WTC11 (cell line): ENCODE measurements around the gene SGO2. TPM values are rescaled to one million over a fixed set of nuclear protein-coding genes. Genes with fewer than 3 reads are reported as not detected.

Experiments
- ATAC-seq: fragments of 200-7000 bp; cut with Tn5 transposase; 2 replicates; pipeline ENCODE4 v1.10.0; 2021; ENCODE audit warnings: mild to moderate bottlenecking, moderate library complexity
- CTCF ChIA-PET: fragments of 300-600 bp; sonication (Branson Sonifier 250); formaldehyde crosslinking; loops from one replicate; lab custom pipeline; 2021; ENCODE audit warnings: antibody characterized with exemption; lab: Charles Lee
- POLR2A ChIA-PET: fragments of 350-600 bp; sonication (Branson Sonifier 250); formaldehyde crosslinking; loops from one replicate; lab custom pipeline; 2021; ENCODE audit warnings: antibody characterized with exemption; lab: Charles Lee
- DNase-seq: peaks from one replicate; pipeline ENCODE4 v3.0.0; 2021; ENCODE audit warnings: low spot score
- H3K27ac Mint-ChIP-seq: 2 replicates; pipeline ENCODE4 v1.8.0; 2021; ENCODE audit warnings: mixed read lengths
- H3K27me3 Mint-ChIP-seq: 2 replicates; pipeline ENCODE4 v1.8.0; 2021; ENCODE audit warnings: low read depth, mild to moderate bottlenecking, moderate library complexity, mixed read lengths
- H3K36me3 Mint-ChIP-seq: 2 replicates; pipeline ENCODE4 v1.8.0; 2021; ENCODE audit warnings: mixed read lengths
- H3K4me1 Mint-ChIP-seq: 2 replicates; pipeline ENCODE4 v1.8.0; 2022; ENCODE audit warnings: mixed read lengths
- H3K4me3 Mint-ChIP-seq: 2 replicates; pipeline ENCODE4 v1.8.0; 2021; ENCODE audit warnings: mild to moderate bottlenecking, moderate library complexity, mixed read lengths
- H3K9me3 Mint-ChIP-seq: 2 replicates; pipeline ENCODE4 v1.8.0; 2021; ENCODE audit warnings: mixed read lengths
- ATF1 ChIP-seq: sonication (generic); formaldehyde crosslinking; IDR thresholded peaks from 2 replicates; pipeline ENCODE4 v1.8.1; 2023; ENCODE audit warnings: mild to moderate bottlenecking, moderate library complexity, missing genetic modification reagents
- CBFB ChIP-seq: sonication (generic); formaldehyde crosslinking; IDR thresholded peaks from 2 replicates; pipeline ENCODE4 v1.8.1; 2022; ENCODE audit warnings: mild to moderate bottlenecking, low read depth, missing genetic modification reagents
- FOXK1 ChIP-seq: sonication (generic); formaldehyde crosslinking; IDR thresholded peaks from 2 replicates; pipeline ENCODE4 v1.8.0; 2022; ENCODE audit warnings: mild to moderate bottlenecking, moderate library complexity, missing genetic modification reagents
- GABPB1 ChIP-seq: sonication (generic); formaldehyde crosslinking; IDR thresholded peaks from 2 replicates; pipeline ENCODE4 v1.8.1; 2023; ENCODE audit warnings: mild to moderate bottlenecking, missing genetic modification reagents
- HMGA2 ChIP-seq: fragments of 250-450 bp; sonication (Bioruptor Pico); IDR thresholded peaks from 2 replicates; pipeline ENCODE4 v1.4.0; 2021; ENCODE audit warnings: mild to moderate bottlenecking, moderate library complexity
- IRF2 ChIP-seq: sonication (generic); formaldehyde crosslinking; IDR thresholded peaks from 2 replicates; pipeline ENCODE4 v1.8.0; 2022; ENCODE audit warnings: low read depth, missing genetic modification reagents, borderline replicate concordance
- JAZF1 ChIP-seq: fragments of 250-450 bp; sonication (Bioruptor Pico); IDR thresholded peaks from 2 replicates; pipeline ENCODE4 v1.9.0; 2021; ENCODE audit warnings: moderate library complexity, mild to moderate bottlenecking, inconsistent platforms
- KAT7 ChIP-seq: sonication (generic); formaldehyde crosslinking; IDR thresholded peaks from 2 replicates; pipeline ENCODE4 v1.8.1; 2023; ENCODE audit warnings: missing genetic modification reagents, mild to moderate bottlenecking, borderline replicate concordance
- NFYB ChIP-seq: sonication (generic); formaldehyde crosslinking; conservative IDR thresholded peaks from 2 replicates; pipeline ENCODE4 v1.8.0; 2022; ENCODE audit warnings: low read depth, missing genetic modification reagents
- RORB ChIP-seq: fragments of 250-450 bp; sonication (Bioruptor Pico); IDR thresholded peaks from 2 replicates; pipeline ENCODE4 v1.9.0; 2021; ENCODE audit warnings: mild to moderate bottlenecking
- TEAD4 ChIP-seq: sonication (generic); formaldehyde crosslinking; IDR thresholded peaks from 2 replicates; pipeline ENCODE4 v1.8.0; 2022; ENCODE audit warnings: mild to moderate bottlenecking, missing genetic modification reagents
- ZNF263 ChIP-seq: sonication (generic); formaldehyde crosslinking; IDR thresholded peaks from 2 replicates; pipeline ENCODE4 v1.8.1; 2022; ENCODE audit warnings: low read depth, mild to moderate bottlenecking, moderate library complexity, missing genetic modification reagents
- ZNF317 ChIP-seq: sonication (generic); formaldehyde crosslinking; IDR thresholded peaks from 2 replicates; pipeline ENCODE4 v1.8.1; 2023; ENCODE audit warnings: low read depth, mild to moderate bottlenecking, moderate library complexity, missing genetic modification reagents, borderline replicate concordance
- ZNF671 ChIP-seq: fragments of 250-450 bp; sonication (Bioruptor Pico); IDR thresholded peaks from 2 replicates; pipeline ENCODE4 v1.8.0; 2021; ENCODE audit warnings: mild to moderate bottlenecking
- total RNA-seq: library from RNA; stranded (reverse); gene quantifications from 3 replicates; pipeline ENCODE4 v1.2.3, GENCODE V29; 2021
- TF ChIP-seq, protein P1 (sequence below): sonication (generic); formaldehyde crosslinking; conservative IDR thresholded peaks from 2 replicates; pipeline ENCODE4 v1.8.1; 2022; ENCODE audit warnings: mild to moderate bottlenecking, missing genetic modification reagents
- TF ChIP-seq, protein P2 (sequence below): sonication (generic); formaldehyde crosslinking; IDR thresholded peaks from 2 replicates; pipeline ENCODE4 v1.8.0; 2022; ENCODE audit warnings: missing genetic modification reagents
- TF ChIP-seq, protein P3 (sequence below): fragments of 200-600 bp; IDR thresholded peaks from 2 replicates; pipeline ENCODE4 v1.8.0; 2022; ENCODE audit warnings: antibody characterized with exemption
- TF ChIP-seq, protein P4 (sequence below): fragments of 250-450 bp; sonication (Bioruptor Pico); IDR thresholded peaks from 2 replicates; pipeline ENCODE4 v1.8.0; 2021; ENCODE audit warnings: mild to moderate bottlenecking
- TF ChIP-seq, protein P5 (sequence below): sonication (generic); formaldehyde crosslinking; IDR thresholded peaks from 2 replicates; pipeline ENCODE4 v1.8.1; 2022; ENCODE audit warnings: missing genetic modification reagents, borderline replicate concordance

Gene SGO2
- total RNA-seq, 1 experiment from 2014 or later: 34.1 TPM

DNA sequence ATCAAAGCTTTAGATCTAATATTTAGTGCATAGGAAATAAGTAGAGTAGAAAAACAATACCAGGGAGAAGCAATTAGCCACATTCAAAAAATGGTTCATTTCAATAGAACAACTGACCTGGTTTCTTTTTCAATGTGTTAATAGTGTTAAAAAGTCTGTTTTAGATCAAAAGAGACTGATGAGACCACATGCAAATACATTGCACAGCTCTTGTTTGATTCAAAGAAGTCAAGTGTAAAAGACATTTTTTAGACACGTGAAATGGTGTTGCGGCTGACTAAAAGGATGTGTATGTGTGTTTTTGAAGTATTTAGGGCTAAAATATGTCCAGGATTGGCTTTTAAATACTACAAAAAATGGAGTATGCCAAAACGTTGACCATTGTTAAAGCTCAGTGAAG lies 58.6 kb downstream of the SGO2 start:
- no peak for ATAC-seq
- no peak for TF ChIP-seq NFYB (CRISPR knock-in tag)
- no peak for TF ChIP-seq KAT7 (CRISPR knock-in tag)
- no peak for TF ChIP-seq ZNF263 (CRISPR knock-in tag)
- TF ChIP-seq IRF2 (CRISPR knock-in tag): no peak
- TF ChIP-seq, protein P1, sequence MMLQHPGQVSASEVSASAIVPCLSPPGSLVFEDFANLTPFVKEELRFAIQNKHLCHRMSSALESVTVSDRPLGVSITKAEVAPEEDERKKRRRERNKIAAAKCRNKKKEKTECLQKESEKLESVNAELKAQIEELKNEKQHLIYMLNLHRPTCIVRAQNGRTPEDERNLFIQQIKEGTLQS: no peak
- TF ChIP-seq ZNF671 (CRISPR knock-in tag): no peak
- TF ChIP-seq GABPB1 (CRISPR knock-in tag): no peak
- TF ChIP-seq, protein P2, sequence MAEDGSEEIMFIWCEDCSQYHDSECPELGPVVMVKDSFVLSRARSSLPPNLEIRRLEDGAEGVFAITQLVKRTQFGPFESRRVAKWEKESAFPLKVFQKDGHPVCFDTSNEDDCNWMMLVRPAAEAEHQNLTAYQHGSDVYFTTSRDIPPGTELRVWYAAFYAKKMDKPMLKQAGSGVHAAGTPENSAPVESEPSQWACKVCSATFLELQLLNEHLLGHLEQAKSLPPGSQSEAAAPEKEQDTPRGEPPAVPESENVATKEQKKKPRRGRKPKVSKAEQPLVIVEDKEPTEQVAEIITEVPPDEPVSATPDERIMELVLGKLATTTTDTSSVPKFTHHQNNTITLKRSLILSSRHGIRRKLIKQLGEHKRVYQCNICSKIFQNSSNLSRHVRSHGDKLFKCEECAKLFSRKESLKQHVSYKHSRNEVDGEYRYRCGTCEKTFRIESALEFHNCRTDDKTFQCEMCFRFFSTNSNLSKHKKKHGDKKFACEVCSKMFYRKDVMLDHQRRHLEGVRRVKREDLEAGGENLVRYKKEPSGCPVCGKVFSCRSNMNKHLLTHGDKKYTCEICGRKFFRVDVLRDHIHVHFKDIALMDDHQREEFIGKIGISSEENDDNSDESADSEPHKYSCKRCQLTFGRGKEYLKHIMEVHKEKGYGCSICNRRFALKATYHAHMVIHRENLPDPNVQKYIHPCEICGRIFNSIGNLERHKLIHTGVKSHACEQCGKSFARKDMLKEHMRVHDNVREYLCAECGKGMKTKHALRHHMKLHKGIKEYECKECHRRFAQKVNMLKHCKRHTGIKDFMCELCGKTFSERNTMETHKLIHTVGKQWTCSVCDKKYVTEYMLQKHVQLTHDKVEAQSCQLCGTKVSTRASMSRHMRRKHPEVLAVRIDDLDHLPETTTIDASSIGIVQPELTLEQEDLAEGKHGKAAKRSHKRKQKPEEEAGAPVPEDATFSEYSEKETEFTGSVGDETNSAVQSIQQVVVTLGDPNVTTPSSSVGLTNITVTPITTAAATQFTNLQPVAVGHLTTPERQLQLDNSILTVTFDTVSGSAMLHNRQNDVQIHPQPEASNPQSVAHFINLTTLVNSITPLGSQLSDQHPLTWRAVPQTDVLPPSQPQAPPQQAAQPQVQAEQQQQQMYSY (CRISPR knock-in tag): no peak
- no peak for TF ChIP-seq JAZF1 (CRISPR knock-in tag)
- no peak for TF ChIP-seq TEAD4 (CRISPR knock-in tag)
- TF ChIP-seq, protein P3, sequence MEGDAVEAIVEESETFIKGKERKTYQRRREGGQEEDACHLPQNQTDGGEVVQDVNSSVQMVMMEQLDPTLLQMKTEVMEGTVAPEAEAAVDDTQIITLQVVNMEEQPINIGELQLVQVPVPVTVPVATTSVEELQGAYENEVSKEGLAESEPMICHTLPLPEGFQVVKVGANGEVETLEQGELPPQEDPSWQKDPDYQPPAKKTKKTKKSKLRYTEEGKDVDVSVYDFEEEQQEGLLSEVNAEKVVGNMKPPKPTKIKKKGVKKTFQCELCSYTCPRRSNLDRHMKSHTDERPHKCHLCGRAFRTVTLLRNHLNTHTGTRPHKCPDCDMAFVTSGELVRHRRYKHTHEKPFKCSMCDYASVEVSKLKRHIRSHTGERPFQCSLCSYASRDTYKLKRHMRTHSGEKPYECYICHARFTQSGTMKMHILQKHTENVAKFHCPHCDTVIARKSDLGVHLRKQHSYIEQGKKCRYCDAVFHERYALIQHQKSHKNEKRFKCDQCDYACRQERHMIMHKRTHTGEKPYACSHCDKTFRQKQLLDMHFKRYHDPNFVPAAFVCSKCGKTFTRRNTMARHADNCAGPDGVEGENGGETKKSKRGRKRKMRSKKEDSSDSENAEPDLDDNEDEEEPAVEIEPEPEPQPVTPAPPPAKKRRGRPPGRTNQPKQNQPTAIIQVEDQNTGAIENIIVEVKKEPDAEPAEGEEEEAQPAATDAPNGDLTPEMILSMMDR: no peak
- no peak for TF ChIP-seq RORB
- no peak for TF ChIP-seq CBFB (CRISPR knock-in tag)
- TF ChIP-seq HMGA2 (CRISPR knock-in tag): no peak
- TF ChIP-seq, protein P4, sequence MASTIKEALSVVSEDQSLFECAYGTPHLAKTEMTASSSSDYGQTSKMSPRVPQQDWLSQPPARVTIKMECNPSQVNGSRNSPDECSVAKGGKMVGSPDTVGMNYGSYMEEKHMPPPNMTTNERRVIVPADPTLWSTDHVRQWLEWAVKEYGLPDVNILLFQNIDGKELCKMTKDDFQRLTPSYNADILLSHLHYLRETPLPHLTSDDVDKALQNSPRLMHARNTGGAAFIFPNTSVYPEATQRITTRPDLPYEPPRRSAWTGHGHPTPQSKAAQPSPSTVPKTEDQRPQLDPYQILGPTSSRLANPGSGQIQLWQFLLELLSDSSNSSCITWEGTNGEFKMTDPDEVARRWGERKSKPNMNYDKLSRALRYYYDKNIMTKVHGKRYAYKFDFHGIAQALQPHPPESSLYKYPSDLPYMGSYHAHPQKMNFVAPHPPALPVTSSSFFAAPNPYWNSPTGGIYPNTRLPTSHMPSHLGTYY (CRISPR knock-in tag): no peak
- TF ChIP-seq ATF1: no peak
- TF ChIP-seq, protein P5, sequence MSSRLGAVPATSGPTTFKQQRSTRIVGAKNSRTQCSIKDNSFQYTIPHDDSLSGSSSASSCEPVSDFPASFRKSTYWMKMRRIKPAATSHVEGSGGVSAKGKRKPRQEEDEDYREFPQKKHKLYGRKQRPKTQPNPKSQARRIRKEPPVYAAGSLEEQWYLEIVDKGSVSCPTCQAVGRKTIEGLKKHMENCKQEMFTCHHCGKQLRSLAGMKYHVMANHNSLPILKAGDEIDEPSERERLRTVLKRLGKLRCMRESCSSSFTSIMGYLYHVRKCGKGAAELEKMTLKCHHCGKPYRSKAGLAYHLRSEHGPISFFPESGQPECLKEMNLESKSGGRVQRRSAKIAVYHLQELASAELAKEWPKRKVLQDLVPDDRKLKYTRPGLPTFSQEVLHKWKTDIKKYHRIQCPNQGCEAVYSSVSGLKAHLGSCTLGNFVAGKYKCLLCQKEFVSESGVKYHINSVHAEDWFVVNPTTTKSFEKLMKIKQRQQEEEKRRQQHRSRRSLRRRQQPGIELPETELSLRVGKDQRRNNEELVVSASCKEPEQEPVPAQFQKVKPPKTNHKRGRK (CRISPR knock-in tag): no peak
- no peak for TF ChIP-seq FOXK1 (CRISPR knock-in tag)
- no peak for TF ChIP-seq ZNF317 (CRISPR knock-in tag)
- H3K4me3 Mint-ChIP-seq: peak overlapping the region; percentile 24; the same call in 1 of the 2 replicates
- DNase-seq: no peak
- no peaks in the 10 kb centered on the region for H3K9me3 Mint-ChIP-seq
- no peak overlapping the region for H3K27ac Mint-ChIP-seq
- CTCF ChIA-PET: interaction anchor here (1.2 to 2.8 kb wide), 5 partner anchors 8 to 151 kb away, joined by 4 to 19 read pairs (median 5); partner anchors contain the start of gene SGO2
- peaks cover 24% of the 10 kb centered on the region for H3K27me3 Mint-ChIP-seq
- H3K36me3 Mint-ChIP-seq: no peaks in the 10 kb centered on the region
- H3K4me1 Mint-ChIP-seq: peaks cover 10% of the 10 kb centered on the region
- POLR2A ChIA-PET: no interaction called here
